H1 (cell line): Measurements from ENCODE around the gene IL17RE. TPM values are rescaled to one million over a fixed set of nuclear protein-coding genes. Genes with fewer than 3 reads are reported as not detected.

ENCODE experiments used
- CTCF ChIA-PET: fragments of 300-600 bp; sonication (Branson Sonifier 250); formaldehyde crosslinking; loops from one replicate; lab custom pipeline; 2021; ENCODE audit not compliant: partially characterized antibody; lab: Charles Lee
- POLR2A ChIA-PET: fragments of 300-600 bp; sonication (Branson Sonifier 250); formaldehyde crosslinking; loops from one replicate; lab custom pipeline; 2021; ENCODE audit warnings: inconsistent platforms; ENCODE audit not compliant: partially characterized antibody; lab: Charles Lee
- DNase-seq, 2 experiments: peaks; one replicate each; pipeline versions ENCODE4 v3.0.0 to v3.0.0-alpha.2; 2010 to 2022; ENCODE audit warnings: low spot score in 2 of 2, low read depth in 1 of 2, mixed read lengths in 1 of 2
- FAIRE-seq: peaks from 2 replicates; lab custom pipeline; 2011; peaks lifted over from hg19 to GRCh38; lab: Jason Lieb, UNC
- H2AFZ ChIP-seq: 2 replicates; pipeline ENCODE4 v1.8.1; 2012; ENCODE audit warnings: low read length, inconsistent platforms
- H2AK5ac ChIP-seq: 2 replicates; pipeline ENCODE4 v1.6.1; 2013; ENCODE audit warnings: low read depth, low read length
- H2BK120ac ChIP-seq: replicated peaks from 2 replicates; pipeline ENCODE3; 2013; ENCODE audit warnings: low read depth, low read length, inconsistent platforms
- H2BK12ac ChIP-seq: 2 replicates; pipeline ENCODE4 v1.6.1; 2013; ENCODE audit warnings: low read depth, low read length
- H2BK15ac ChIP-seq: 2 replicates; pipeline ENCODE4 v1.6.1; 2013; ENCODE audit warnings: low read length
- H2BK20ac ChIP-seq: 2 replicates; pipeline ENCODE4 v1.6.1; 2013; ENCODE audit warnings: low read length
- H2BK5ac ChIP-seq: 2 replicates; pipeline ENCODE4 v1.6.1; 2013; ENCODE audit warnings: low read depth, low read length
- H3K14ac ChIP-seq: 2 replicates; pipeline ENCODE4 v1.6.1; 2013; ENCODE audit warnings: inconsistent platforms; ENCODE audit not compliant: insufficient read length
- H3K18ac ChIP-seq: 2 replicates; pipeline ENCODE4 v1.6.1; 2013; ENCODE audit warnings: low read length; ENCODE audit errors: extremely low read depth
- H3K23ac ChIP-seq: 2 replicates; pipeline ENCODE4 v1.6.1; 2013; ENCODE audit warnings: inconsistent platforms; ENCODE audit not compliant: insufficient read length
- H3K23me2 ChIP-seq: 2 replicates; pipeline ENCODE4 v1.6.1; 2013; ENCODE audit warnings: low read depth, low read length
- H3K27ac ChIP-seq: 2 replicates; pipeline ENCODE4 v1.6.1; 2011; ENCODE audit warnings: low read depth, low read length, inconsistent platforms
- H3K27me3 ChIP-seq, 4 experiments: replicated peaks in 1 of 4; 1 replicate in 1 of 4; 2 replicates in 3 of 4; pipeline versions ENCODE4 v1.6.1 to v1.8.1; 2011 to 2013; ENCODE audit warnings: low read length in 3 of 4, mild to moderate bottlenecking in 3 of 4, inconsistent platforms in 2 of 4, mixed read lengths in 2 of 4, moderate library complexity in 1 of 4; ENCODE audit not compliant: control insufficient read depth in 3 of 4, insufficient read depth in 3 of 4; ENCODE audit errors: extremely low read depth in 1 of 4
- H3K36me3 ChIP-seq, 4 experiments: 2 replicates each; pipeline versions ENCODE4 v1.6.1 to v1.8.1; 2011 to 2013; ENCODE audit warnings: mild to moderate bottlenecking in 4 of 4, low read length in 3 of 4, moderate library complexity in 2 of 4, control low read depth in 1 of 4, inconsistent platforms in 1 of 4; ENCODE audit not compliant: insufficient read depth in 4 of 4, control insufficient read depth in 2 of 4
- H3K4ac ChIP-seq: replicated peaks from 2 replicates; pipeline ENCODE3; 2013; ENCODE audit warnings: low read length, low read depth, mixed read lengths, inconsistent platforms; ENCODE audit not compliant: insufficient read length
- H3K4me1 ChIP-seq, 4 experiments: replicated peaks in 1 of 4; 1 replicate in 1 of 4; 2 replicates in 3 of 4; pipeline versions ENCODE4 v1.6.1 to v1.8.1; 2011 to 2013; ENCODE audit warnings: low read length in 3 of 4, inconsistent platforms in 2 of 4, mixed read lengths in 1 of 4; ENCODE audit not compliant: insufficient read depth in 4 of 4, control insufficient read depth in 3 of 4
- H3K4me2 ChIP-seq, 2 experiments: 2 replicates each; pipeline versions ENCODE4 v1.6.1 to v1.8.1; 2011 to 2013; ENCODE audit warnings: low read depth in 2 of 2, low read length in 2 of 2, control low read depth in 1 of 2, inconsistent platforms in 1 of 2, mild to moderate bottlenecking in 1 of 2; ENCODE audit not compliant: insufficient read depth in 1 of 2
- H3K4me3 ChIP-seq, 4 experiments: fragments of 200-600, 300-600 bp in 1 of 4; sonication (generic), shearing (Covaris generic), sonication (Bioruptor Twin) in 1 of 4; 2 replicates each; pipeline versions ENCODE4 v1.5.1 to v1.8.1; 2011 to 2016; ENCODE audit warnings: low read length in 4 of 4, low read depth in 3 of 4, control low read depth in 2 of 4, inconsistent platforms in 2 of 4, mild to moderate bottlenecking in 2 of 4, mixed read lengths in 1 of 4, moderate library complexity in 1 of 4; ENCODE audit not compliant: insufficient read depth in 2 of 4; ENCODE audit errors: extremely low read depth in 1 of 4
- H3K56ac ChIP-seq: replicated peaks from 2 replicates; pipeline ENCODE3; 2013; ENCODE audit warnings: low read depth, mild to moderate bottlenecking, mixed read lengths, low read length, inconsistent platforms; ENCODE audit not compliant: insufficient read length
- H3K79me1 ChIP-seq: 2 replicates; pipeline ENCODE4 v1.6.1; 2013; ENCODE audit warnings: low read depth, low read length, control low read depth
- H3K79me2 ChIP-seq, 2 experiments: 2 replicates each; pipeline versions ENCODE4 v1.6.1 to v1.8.1; 2012 to 2013; ENCODE audit warnings: low read length in 2 of 2, mild to moderate bottlenecking in 2 of 2, inconsistent platforms in 1 of 2; ENCODE audit not compliant: insufficient read depth in 2 of 2, control insufficient read depth in 1 of 2
- H3K9ac ChIP-seq, 4 experiments: replicated peaks in 1 of 4; 1 replicate in 1 of 4; 2 replicates in 3 of 4; pipeline versions ENCODE4 v1.6.1 to v1.8.1; 2011 to 2013; ENCODE audit warnings: low read depth in 3 of 4, low read length in 3 of 4, control low read depth in 2 of 4, mild to moderate bottlenecking in 2 of 4, moderate library complexity in 2 of 4, inconsistent platforms in 1 of 4; ENCODE audit errors: extremely low read depth in 1 of 4
- H3K9me3 ChIP-seq, 2 experiments: 2 replicates each; pipeline versions ENCODE4 v1.6.1 to v1.8.1; 2012 to 2013; ENCODE audit warnings: mild to moderate bottlenecking in 2 of 2, moderate library complexity in 2 of 2, control low read depth in 1 of 2, inconsistent platforms in 1 of 2, low read depth in 1 of 2, low read length in 1 of 2, mixed read lengths in 1 of 2; ENCODE audit not compliant: insufficient read depth in 2 of 2
- H4K20me1 ChIP-seq, 2 experiments: replicated peaks in 1 of 2; 2 replicates each; pipeline versions ENCODE3 to v1.8.1; 2011 to 2013; ENCODE audit warnings: inconsistent platforms in 2 of 2, low read length in 2 of 2, mild to moderate bottlenecking in 1 of 2; ENCODE audit not compliant: insufficient read depth in 2 of 2, control insufficient read depth in 1 of 2
- H4K5ac ChIP-seq: 2 replicates; pipeline ENCODE4 v1.6.1; 2013; ENCODE audit warnings: low read length, low read depth, mixed read lengths, inconsistent platforms; ENCODE audit not compliant: insufficient read length
- H4K8ac ChIP-seq: 2 replicates; pipeline ENCODE4 v1.8.0; 2013; ENCODE audit warnings: mild to moderate bottlenecking, moderate library complexity, low read length, inconsistent platforms; ENCODE audit not compliant: insufficient read depth; ENCODE audit errors: extremely low read depth
- H4K91ac ChIP-seq: replicated peaks from 2 replicates; pipeline ENCODE3; 2013; ENCODE audit warnings: low read length, mixed read lengths, inconsistent platforms; ENCODE audit not compliant: insufficient read length
- CEBPB ChIP-seq: IDR thresholded peaks from 2 replicates; pipeline ENCODE4 v1.6.1; 2012; ENCODE audit warnings: low read depth, low read length
- E2F6 ChIP-seq: IDR thresholded peaks from 2 replicates; pipeline ENCODE4 v1.6.1; 2012; ENCODE audit warnings: inconsistent platforms
- EGR1 ChIP-seq: IDR thresholded peaks from 2 replicates; pipeline ENCODE4 v1.6.1; 2011; ENCODE audit warnings: low read depth, low read length, borderline replicate concordance
- GABPA ChIP-seq: IDR thresholded peaks from 2 replicates; pipeline ENCODE4 v1.6.1; 2011; ENCODE audit warnings: mild to moderate bottlenecking, low read length, moderate library complexity, borderline replicate concordance; ENCODE audit not compliant: insufficient read depth
- HDAC2 ChIP-seq, 2 experiments: fragments of 300-600 bp in 1 of 2; sonication (generic) in 1 of 2; IDR thresholded peaks; 2 replicates each; pipeline ENCODE4 v1.6.1; 2011 to 2012; ENCODE audit warnings: low read depth in 2 of 2, low read length in 2 of 2, mild to moderate bottlenecking in 2 of 2, moderate library complexity in 2 of 2, borderline replicate concordance in 1 of 2, inconsistent platforms in 1 of 2
- JUND ChIP-seq: IDR thresholded peaks from 2 replicates; pipeline ENCODE4 v1.6.1; 2011; ENCODE audit warnings: mild to moderate bottlenecking, improper control_type of control experiment, low read length
- KDM4A ChIP-seq: IDR thresholded peaks from one replicate; pipeline ENCODE4 v1.7.1; 2012; ENCODE audit warnings: low read depth, mild to moderate bottlenecking, moderate library complexity, low read length, inconsistent platforms; ENCODE audit not compliant: severe bottlenecking
- MAX ChIP-seq: IDR thresholded peaks from 2 replicates; pipeline ENCODE4 v1.6.1; 2012; ENCODE audit warnings: inconsistent platforms
- NRF1 ChIP-seq: IDR thresholded peaks from 2 replicates; pipeline ENCODE4 v1.6.1; 2011; ENCODE audit warnings: mild to moderate bottlenecking, low read depth, low read length, improper control_type of control experiment
- RXRA ChIP-seq: IDR thresholded peaks from 2 replicates; pipeline ENCODE4 v1.6.1; 2011; ENCODE audit warnings: low read depth, mild to moderate bottlenecking, low read length, moderate library complexity; ENCODE audit not compliant: insufficient read depth
- SRF ChIP-seq: IDR thresholded peaks from 2 replicates; pipeline ENCODE4 v1.6.1; 2011; ENCODE audit warnings: mild to moderate bottlenecking, low read depth, low read length, moderate library complexity
- TAF1 ChIP-seq: IDR thresholded peaks from 2 replicates; pipeline ENCODE4 v1.6.1; 2011; ENCODE audit warnings: mild to moderate bottlenecking, low read depth, low read length
- ZNF274 ChIP-seq: IDR thresholded peaks from 2 replicates; pipeline ENCODE4 v1.7.0; 2012; ENCODE audit warnings: low read length, borderline replicate concordance; ENCODE audit errors: extremely low read depth
- WGBS, 2 experiments: shearing (Covaris generic) in 1 of 2; methylation state at CpG; one replicate each; pipeline versions ENCODE4 v1.1.6 to v1.1.7; 2013 to 2015; ENCODE audit warnings: low lambda C conversion rate in 2 of 2, mixed read lengths in 2 of 2, inconsistent platforms in 1 of 2, low coverage in 1 of 2, missing lambda C conversion rate in 1 of 2; ENCODE audit not compliant: insufficient replicate concordance in 2 of 2, insufficient coverage in 1 of 2, insufficient read length in 1 of 2; ENCODE audit errors: extremely low coverage in 1 of 2, missing lambda C conversion rate in 1 of 2; 5-methylcytosine and 5-hydroxymethylcytosine counted together
- polyA plus RNA-seq, 7 experiments: library from polyadenylated mRNA; depleted of rRNA in 3 of 7; stranded (reverse) in 5 of 7; unstranded in 2 of 7; fragments of >200 nt in 5 of 7; fragments of 200-250 nt in 2 of 7; gene quantifications; 1 replicate in 5 of 7; 2 replicates in 1 of 7; 4 replicates in 1 of 7; pipeline versions ENCODE4 v1.2.1 to v1.2.3, GENCODE V29; 2011 to 2013; ENCODE audit warnings: missing spikeins in 2 of 7, mixed read lengths in 2 of 7
- total RNA-seq: library from RNA; stranded (reverse); fragmentation: NEBNext Ultra II Directional; extraction: Animal tissue kit (Norgen Biotek cat#: 25700); gene quantifications from 2 replicates; pipeline ENCODE4 v1.2.1, GENCODE V29; 2021

Gene IL17RE
- total and polyA plus RNA-seq, 2 of the 8 experiments (the other 6 are each of a cell fraction or from before 2014, with no cell fraction given), result 3.4 to 4.9 TPM

- Histone ChIP-seq H4K8ac (no peak overlapping the region), H2AFZ (no peak overlapping the region), H3K56ac (no peak overlapping the region), H2BK5ac (no peak overlapping the region), H3K23me2 (peaks cover 13% of the 10 kb centered on the region; the same call in 1 of the 2 replicates), H4K5ac (no peak overlapping the region), H3K4me1 (peaks cover 0 to 10% (median 5%) of the 10 kb centered on the region in 4 experiments; a peak in 6 of 7 replicates), H3K27ac (no peak overlapping the region), H3K23ac (no peak overlapping the region), H3K4ac (no peak overlapping the region), H3K14ac (no peak overlapping the region), H2BK15ac (no peak overlapping the region), H3K9ac (no peak overlapping the region), H4K20me1 (no peaks in the 10 kb centered on the region), H2BK12ac (no peak overlapping the region), H2BK20ac (no peak overlapping the region), H3K4me2 (no peak overlapping the region; a peak in 1 of 4 replicates), H4K91ac (no peak overlapping the region), H3K18ac (no peak overlapping the region), H3K4me3 (no peak overlapping the region), H2AK5ac (no peak overlapping the region), H3K79me1 (no peaks in the 10 kb centered on the region), H3K36me3 (no peaks in the 10 kb centered on the region), H3K79me2 (no peaks in the 10 kb centered on the region), H2BK120ac (no peak overlapping the region), H3K27me3 (peaks cover 0 to 3% (median 0%) of the 10 kb centered on the region in 4 experiments; a peak in 1 of 7 replicates), H3K9me3 (no peaks in the 10 kb centered on the region)
- ChIA-PET CTCF (interaction anchor here (0.6 to 7.5 kb wide), 15 partner anchors 8 to 128 kb away, joined by 3 to 86 read pairs (median 3); partner anchors contain the start of genes IL17RC and PRRT3), POLR2A (interaction anchor here (1.0 to 5.9 kb wide), 7 partner anchors 8 to 91 kb away, joined by 3 to 43 read pairs (median 5); partner anchors contain the start of gene RPUSD3)
- FAIRE-seq (no peak), DNase-seq (no peak)
- 83% methylated on average over 4 of the region's 4 CpGs; no CpG with 5 or more reads in 1 of the 2 experiments for WGBS, 2 experiments
- no peak for TF ChIP-seq E2F6
- no peak for TF ChIP-seq CEBPB
- TF ChIP-seq GABPA, result no peak
- TF ChIP-seq EGR1, result no peak
- TF ChIP-seq KDM4A, result no peak
- no peak for TF ChIP-seq TAF1
- no peak for TF ChIP-seq HDAC2 (IDR thresholded peaks at IDR 0.05; ENCODE audit: borderline replicate concordance in 1 of 2, low read depth in 2 of 2, low read length in 2 of 2)
- no peak for TF ChIP-seq JUND
- TF ChIP-seq MAX, result no peak
- TF ChIP-seq RXRA, result no peak
- TF ChIP-seq SRF, result no peak
- TF ChIP-seq ZNF274, result no peak
- no peak for TF ChIP-seq NRF1
Observed at GRCh38 chr3:9934993-9935392, 32.3 kb downstream of the IL17RE start.
